COLO668 (cell line): ENCODE measurements around the gene ARHGDIB.

ENCODE experiments used
- DNase-seq: peaks from one replicate; lab custom pipeline; 2025; ENCODE audit not compliant: unreplicated experiment; lab: John Stamatoyannopoulos, UW

Gene ARHGDIB

GRCh38 chr12:14931791-14932560, 29.4 kb downstream of the ARHGDIB start:
- DNase-seq: no peak

- DNase-seq: no peak
Measured at GRCh38 chr12:14931359-14931758, 30.0 kb downstream of the ARHGDIB start.

GRCh38 chr12:14930299-14930698, 31.1 kb downstream of the ARHGDIB start:
- DNase-seq: no peak

GRCh38 chr12:14928931-14929330, 32.5 kb downstream of the ARHGDIB start:
- DNase-seq: no peak

GRCh38 chr12:14927267-14927666, 34.1 kb downstream of the ARHGDIB start:
- DNase-seq: no peak

GRCh38 chr12:14924541-14924940, 36.9 kb downstream of the ARHGDIB start:
- DNase-seq: no peak

GRCh38 chr12:14923944-14924343, 37.5 kb downstream of the ARHGDIB start:
- DNase-seq: no peak

- DNase-seq: no peak
Measured at GRCh38 chr12:14921218-14921617, 40.2 kb downstream of the ARHGDIB start.

GRCh38 chr12:14920475-14921126, 40.8 kb downstream of the ARHGDIB start:
- DNase-seq: no peak

- no peak for DNase-seq
Measured at GRCh38 chr12:14919455-14919854, 41.9 kb downstream of the ARHGDIB start.

- no peak for DNase-seq
Measured at GRCh38 chr12:14915736-14916135, 45.7 kb downstream of the ARHGDIB start.

GRCh38 chr12:14913381-14913781, 48.0 kb downstream of the ARHGDIB start:
- no peak for DNase-seq

- DNase-seq: no peak
Measured at GRCh38 chr12:14911131-14911530, 50.3 kb downstream of the ARHGDIB start.

GRCh38 chr12:14910090-14910915, 51.1 kb downstream of the ARHGDIB start:
- DNase-seq: no peak

GRCh38 chr12:14907953-14908352, 53.4 kb downstream of the ARHGDIB start:
- DNase-seq: no peak

- DNase-seq: no peak
Measured at GRCh38 chr12:14906114-14906513, 55.3 kb downstream of the ARHGDIB start.

- DNase-seq: no peak
Measured at GRCh38 chr12:14905269-14906004, 56.0 kb downstream of the ARHGDIB start.

GRCh38 chr12:14904854-14905253, 56.5 kb downstream of the ARHGDIB start:
- DNase-seq: no peak

GRCh38 chr12:14903386-14904098, 57.9 kb downstream of the ARHGDIB start:
- no peak for DNase-seq

GRCh38 chr12:14902465-14902864, 58.9 kb downstream of the ARHGDIB start:
- DNase-seq: no peak

GRCh38 chr12:14901228-14901562, 60.2 kb downstream of the ARHGDIB start:
- no peak for DNase-seq
